ENCODE data around the gene CDC25B.
A peak's percentile ranks its signal among the peaks of the same experiment; 100 is the strongest.

CDC25B gene

GRCh38 chr20:3778976-3779375 lies 17.1 kb upstream of the CDC25B start:
- DNase-seq: peak in 1 of 2 donors; percentile 61
- Histone ChIP-seq H3K27ac (no peak overlapping the region), H3K9me3 (no peaks in the 10 kb centered on the region), H3K4me3 (no peak overlapping the region), H3K27me3 (no peaks in the 10 kb centered on the region), H3K4me1 (peaks cover 6 to 49% (median 30%) of the 10 kb centered on the region in 4 donors), H3K36me3 (peaks cover 0 to under 1% (median 0%) of the 10 kb centered on the region in 3 donors)
- intact Hi-C loops (cut with DNase I; ENCODE audit: low total_unique reads): loop anchor here (5.0 kb wide), 1 partner anchor 102 kb away; no protein-coding TSS in a partner anchor
- no peak for TF ChIP-seq CTCF (IDR thresholded peaks at IDR 0.05)

GRCh38 chr20:3781153-3781910 lies 14.8 kb upstream of the CDC25B start, which contains the start of gene SPEF1:
TSS of gene SPEF1 (minus strand) at chr20:3781448. CDS start at chr20:3781287, 161 bp downstream.
- Histone ChIP-seq H3K4me3 (peak within 1 kb of the TSS in 1 of 2 donors; percentile 39), H3K27me3 (no peaks in the 10 kb centered on the region)

GRCh38 chr20:3782597-3782996 lies 13.5 kb upstream of the CDC25B start:
- Histone ChIP-seq H3K4me3 (no peak overlapping the region), H3K4me1 (peaks cover 6 to 62% (median 50%) of the 10 kb centered on the region in 4 donors), H3K27me3 (no peaks in the 10 kb centered on the region), H3K9me3 (no peaks in the 10 kb centered on the region), H3K36me3 (peaks cover 0 to 7% (median 6%) of the 10 kb centered on the region in 3 donors), H3K27ac (no peak overlapping the region)
- DNase-seq: no peak
- intact Hi-C loops (cut with DNase I; ENCODE audit: low total_unique reads): loop anchor here (10.0 kb wide), 1 partner anchor 72 kb away; no protein-coding TSS in a partner anchor
- no peak for TF ChIP-seq CTCF (IDR thresholded peaks at IDR 0.05)

More at GRCh38 chr20:3781153-3781910, 14.8 kb upstream of the CDC25B start, which contains the start of gene SPEF1:
- intact Hi-C loops (cut with DNase I; ENCODE audit: low total_unique reads): loop anchor here (2.0 to 10.0 kb wide), 2 partner anchors 15 to 73 kb away; partner anchors contain the start of gene ADISSP
- Histone ChIP-seq H3K27ac (peak within 1 kb of the TSS; percentile 52 to 65), H3K9me3 (no peaks in the 10 kb centered on the region), H3K4me1 (peaks cover 6 to 68% (median 48%) of the 10 kb centered on the region in 4 donors), H3K36me3 (peaks cover 0 to 7% (median 6%) of the 10 kb centered on the region in 3 donors)
- peak; percentile 83 to 91 for DNase-seq
- peak; percentile 42 to 58 for TF ChIP-seq CTCF (IDR thresholded peaks at IDR 0.05)

- TF ChIP-seq CTCF (IDR thresholded peaks at IDR 0.05): no peak
- H3K27ac ChIP-seq: no peak overlapping the region
- peaks cover 6 to 58% (median 47%) of the 10 kb centered on the region in 4 donors for H3K4me1 ChIP-seq
- no peaks in the 10 kb centered on the region for H3K27me3 ChIP-seq
- no peaks in the 10 kb centered on the region for H3K9me3 ChIP-seq
- H3K36me3 ChIP-seq: peaks cover 0 to 7% (median 6%) of the 10 kb centered on the region in 3 donors
- no peak overlapping the region for H3K4me3 ChIP-seq
- peak in 1 of 2 donors; percentile 64 for DNase-seq
- intact Hi-C loops (cut with DNase I; ENCODE audit: low total_unique reads): loop anchor here (10.0 kb wide), 1 partner anchor 72 kb away; no protein-coding TSS in a partner anchor
Measured at GRCh38 chr20:3783068-3783489, 13.0 kb upstream of the CDC25B start.

GRCh38 chr20:3783511-3784195 lies 12.5 kb upstream of the CDC25B start:
- TF ChIP-seq CTCF (IDR thresholded peaks at IDR 0.05): no peak
- H3K9me3 ChIP-seq: no peaks in the 10 kb centered on the region
- H3K4me1 ChIP-seq: peaks cover 6 to 53% (median 41%) of the 10 kb centered on the region in 4 donors
- no peak for DNase-seq
- peaks cover 0 to 7% (median 6%) of the 10 kb centered on the region in 3 donors for H3K36me3 ChIP-seq
- peak overlapping the region in 1 of 2 donors; percentile 85 for H3K4me3 ChIP-seq
- intact Hi-C loops (cut with DNase I; ENCODE audit: low total_unique reads): loop anchor here (10.0 kb wide), 1 partner anchor 71 kb away; no protein-coding TSS in a partner anchor
- no peaks in the 10 kb centered on the region for H3K27me3 ChIP-seq
- H3K27ac ChIP-seq: peak overlapping the region; percentile 13 to 29

Measured in tibial artery (tissue), 4 donors.